Kidney epithelial cell (primary cell): Measurements from ENCODE around the gene HS3ST4. TPM values are rescaled to one million over a fixed set of nuclear protein-coding genes. Genes with fewer than 3 reads are reported as not detected.

Source experiments
- DNase-seq: peaks from one replicate; pipeline ENCODE4 v3.0.0-alpha.2; 2010; ENCODE audit warnings: low read depth
- H3K27me3 ChIP-seq: 2 replicates; pipeline ENCODE4 v1.6.0; 2011; ENCODE audit warnings: low read length; ENCODE audit not compliant: control insufficient read depth, insufficient read depth
- H3K36me3 ChIP-seq: 2 replicates; pipeline ENCODE4 v1.5.1; 2011; ENCODE audit warnings: low read length; ENCODE audit not compliant: control insufficient read depth, insufficient read depth
- H3K4me3 ChIP-seq: 2 replicates; pipeline ENCODE4 v1.5.1; 2011; ENCODE audit warnings: low read depth, mild to moderate bottlenecking, control low read depth, low read length
- total RNA-seq: library from RNA; depleted of rRNA; stranded (reverse); fragments of >200 nt; gene quantifications from 2 replicates; pipeline ENCODE4 v1.2.3, GENCODE V29; 2015
- TF ChIP-seq, protein P1 (sequence below): IDR thresholded peaks from 2 replicates; pipeline ENCODE4 v1.5.1; 2011; ENCODE audit warnings: mild to moderate bottlenecking, moderate library complexity, low read length, control low read depth, inconsistent platforms; ENCODE audit not compliant: insufficient read depth, poor library complexity, severe bottlenecking

The HS3ST4 gene
- total RNA-seq, 1 donor from 2014 or later = 0.21 TPM

DNA sequence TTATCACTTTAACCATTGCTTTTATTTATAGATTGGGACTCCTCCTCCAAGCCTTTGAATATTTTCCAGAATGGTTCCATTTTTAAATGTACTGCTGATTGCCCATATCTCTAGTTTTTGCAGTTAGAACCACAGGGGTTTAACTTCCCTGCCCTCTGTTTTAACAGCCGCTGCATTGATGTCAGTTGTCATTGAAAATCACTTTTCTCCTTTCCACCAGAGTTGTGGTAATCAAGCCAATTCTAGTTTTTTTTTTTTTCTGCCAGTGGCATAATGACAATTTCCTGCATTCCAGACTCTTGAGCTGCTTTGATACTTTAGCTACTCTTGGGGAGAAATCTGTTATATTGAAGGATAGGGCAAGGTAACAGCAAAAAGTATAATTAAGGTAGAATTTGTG lies 91.5 kb downstream of the HS3ST4 start:
- H3K4me3 ChIP-seq = no peak overlapping the region
- no peaks in the 10 kb centered on the region for H3K27me3 ChIP-seq
- TF ChIP-seq, protein P1, sequence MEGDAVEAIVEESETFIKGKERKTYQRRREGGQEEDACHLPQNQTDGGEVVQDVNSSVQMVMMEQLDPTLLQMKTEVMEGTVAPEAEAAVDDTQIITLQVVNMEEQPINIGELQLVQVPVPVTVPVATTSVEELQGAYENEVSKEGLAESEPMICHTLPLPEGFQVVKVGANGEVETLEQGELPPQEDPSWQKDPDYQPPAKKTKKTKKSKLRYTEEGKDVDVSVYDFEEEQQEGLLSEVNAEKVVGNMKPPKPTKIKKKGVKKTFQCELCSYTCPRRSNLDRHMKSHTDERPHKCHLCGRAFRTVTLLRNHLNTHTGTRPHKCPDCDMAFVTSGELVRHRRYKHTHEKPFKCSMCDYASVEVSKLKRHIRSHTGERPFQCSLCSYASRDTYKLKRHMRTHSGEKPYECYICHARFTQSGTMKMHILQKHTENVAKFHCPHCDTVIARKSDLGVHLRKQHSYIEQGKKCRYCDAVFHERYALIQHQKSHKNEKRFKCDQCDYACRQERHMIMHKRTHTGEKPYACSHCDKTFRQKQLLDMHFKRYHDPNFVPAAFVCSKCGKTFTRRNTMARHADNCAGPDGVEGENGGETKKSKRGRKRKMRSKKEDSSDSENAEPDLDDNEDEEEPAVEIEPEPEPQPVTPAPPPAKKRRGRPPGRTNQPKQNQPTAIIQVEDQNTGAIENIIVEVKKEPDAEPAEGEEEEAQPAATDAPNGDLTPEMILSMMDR = no peak
- no peak for DNase-seq
- H3K36me3 ChIP-seq = no peaks in the 10 kb centered on the region

DNA sequence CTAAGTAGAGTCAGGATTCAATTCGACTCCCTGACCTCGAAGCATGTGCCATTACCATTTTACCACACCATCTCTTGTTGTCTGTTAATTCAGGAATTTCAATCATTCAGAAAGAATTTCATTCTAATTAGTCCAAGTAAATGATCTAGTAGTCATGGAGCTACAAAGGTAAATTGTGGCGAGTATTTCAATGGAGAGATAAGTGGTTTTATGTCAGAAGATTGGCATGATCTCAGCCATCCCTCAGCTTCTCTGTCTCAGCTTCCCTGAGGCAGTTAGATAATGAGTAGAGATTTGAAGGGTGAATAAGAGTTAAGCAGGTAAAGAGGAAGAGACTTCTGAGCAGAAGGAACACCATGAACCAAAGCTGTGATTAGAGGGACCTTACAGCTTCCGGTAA lies 93.6 kb downstream of the HS3ST4 start:
- H3K36me3 ChIP-seq = no peaks in the 10 kb centered on the region
- TF ChIP-seq, protein P1 = no peak

DNA sequence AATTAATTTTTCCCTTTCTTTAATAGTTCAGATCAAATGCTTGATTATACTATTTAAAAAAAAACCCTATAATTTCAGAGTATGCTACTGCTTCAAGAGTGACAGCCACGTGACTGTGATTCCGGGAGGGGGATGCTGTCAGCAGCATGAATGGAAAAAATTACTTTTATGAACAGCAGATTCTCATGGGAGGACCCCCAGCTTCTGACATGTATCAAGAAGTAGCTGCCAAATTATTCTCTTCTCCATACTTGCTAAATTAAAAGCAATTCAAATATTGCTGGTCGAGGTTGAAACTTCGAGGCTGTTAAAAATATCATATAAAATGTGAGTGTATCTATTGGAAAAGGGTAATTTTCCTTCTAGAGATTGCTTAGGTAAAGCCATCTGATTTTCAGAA lies 95.0 kb downstream of the HS3ST4 start:
- TF ChIP-seq, protein P1 = no peak
- Histone ChIP-seq H3K4me3 (no peak overlapping the region), H3K36me3 (no peaks in the 10 kb centered on the region), H3K27me3 (no peaks in the 10 kb centered on the region)
- DNase-seq = no peak

More for the DNA sequence above, 93.6 kb downstream of the HS3ST4 start:
- no peak overlapping the region for H3K4me3 ChIP-seq
- no peaks in the 10 kb centered on the region for H3K27me3 ChIP-seq
- no peak for DNase-seq

DNA sequence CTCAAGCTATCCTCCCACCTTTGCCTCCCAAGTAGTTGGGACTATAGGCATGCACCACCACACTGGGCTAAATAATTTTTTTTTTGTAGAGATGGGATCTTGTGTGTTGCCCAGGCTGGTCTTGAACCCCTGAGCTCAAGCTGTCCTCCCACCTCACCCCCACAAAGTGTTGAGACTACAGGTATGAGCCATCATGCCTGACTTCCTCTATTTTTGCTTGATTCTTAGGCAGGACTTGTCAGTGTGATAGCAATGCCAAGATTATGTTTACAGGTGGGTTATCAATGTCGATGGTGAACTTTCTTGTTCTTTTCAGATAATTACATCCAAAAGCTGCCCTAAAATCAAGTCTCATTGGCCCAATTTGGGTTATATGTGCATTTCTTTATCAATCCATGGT lies 96.9 kb downstream of the HS3ST4 start:
- DNase-seq = no peak
- Histone ChIP-seq H3K36me3 (no peaks in the 10 kb centered on the region), H3K27me3 (no peaks in the 10 kb centered on the region), H3K4me3 (no peak overlapping the region)
- TF ChIP-seq, protein P1 = no peak

DNA sequence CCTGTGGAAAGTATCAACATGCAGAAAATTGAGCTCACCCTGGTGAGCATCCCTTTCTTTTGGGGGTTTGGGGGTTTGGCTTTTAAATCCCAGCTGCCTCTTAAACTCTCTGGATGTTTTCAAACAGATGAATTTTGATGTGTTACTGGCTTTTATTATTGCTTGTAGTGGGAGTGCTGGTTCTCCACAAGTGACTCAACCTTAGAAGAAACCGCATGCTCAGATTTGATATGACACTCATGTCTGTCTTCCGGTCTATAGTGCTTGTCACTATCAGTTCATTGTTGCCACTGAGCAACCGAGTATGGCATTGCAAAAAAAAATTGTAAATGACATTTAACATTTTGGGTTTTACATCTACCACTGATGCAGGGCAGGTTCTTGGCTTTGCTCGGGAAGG lies 104.5 kb downstream of the HS3ST4 start:
- no peaks in the 10 kb centered on the region for H3K36me3 ChIP-seq
- no peak for DNase-seq
- no peak overlapping the region for H3K4me3 ChIP-seq
- H3K27me3 ChIP-seq = no peaks in the 10 kb centered on the region
- TF ChIP-seq, protein P1 = no peak

DNA sequence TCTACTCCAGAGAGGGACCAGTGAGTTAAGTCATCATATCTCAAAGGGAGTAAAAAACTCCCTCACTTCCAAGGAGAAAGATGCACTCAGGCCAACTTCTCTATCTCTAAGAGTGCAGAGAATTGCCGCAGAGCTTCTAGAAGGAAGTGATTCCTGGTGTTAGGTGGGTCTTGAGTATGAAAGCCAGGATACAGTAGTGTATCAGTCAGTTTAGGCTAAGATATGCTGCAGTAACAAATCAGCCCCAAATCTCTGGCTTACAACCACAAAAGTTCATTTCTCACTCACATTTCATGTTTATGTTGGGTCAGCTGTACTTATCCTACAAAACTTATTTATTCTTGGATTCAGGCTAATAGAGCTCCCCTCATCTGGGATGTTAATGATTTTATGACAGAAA lies 106.3 kb downstream of the HS3ST4 start:
- TF ChIP-seq, protein P1 = no peak
- no peak for DNase-seq
- Histone ChIP-seq H3K4me3 (no peak overlapping the region), H3K27me3 (no peaks in the 10 kb centered on the region), H3K36me3 (no peaks in the 10 kb centered on the region)
